HT1080 (cell line): ENCODE measurements around the gene ADAMTS12. TPM values are rescaled to one million over a fixed set of nuclear protein-coding genes. Genes with fewer than 3 reads are reported as not detected.

Experiments used
- DNase-seq: peaks from one replicate; pipeline ENCODE4 v3.0.0-alpha.2; 2015; ENCODE audit warnings: low read depth
- total RNA-seq: library from RNA; depleted of rRNA; stranded (reverse); fragments of >200 nt; shearing (Covaris generic); gene quantifications from 2 replicates; pipeline ENCODE4 v1.2.3, GENCODE V29; 2014

Gene ADAMTS12
- total RNA-seq, 1 experiment from 2014 or later: 0.10 TPM

DNA sequence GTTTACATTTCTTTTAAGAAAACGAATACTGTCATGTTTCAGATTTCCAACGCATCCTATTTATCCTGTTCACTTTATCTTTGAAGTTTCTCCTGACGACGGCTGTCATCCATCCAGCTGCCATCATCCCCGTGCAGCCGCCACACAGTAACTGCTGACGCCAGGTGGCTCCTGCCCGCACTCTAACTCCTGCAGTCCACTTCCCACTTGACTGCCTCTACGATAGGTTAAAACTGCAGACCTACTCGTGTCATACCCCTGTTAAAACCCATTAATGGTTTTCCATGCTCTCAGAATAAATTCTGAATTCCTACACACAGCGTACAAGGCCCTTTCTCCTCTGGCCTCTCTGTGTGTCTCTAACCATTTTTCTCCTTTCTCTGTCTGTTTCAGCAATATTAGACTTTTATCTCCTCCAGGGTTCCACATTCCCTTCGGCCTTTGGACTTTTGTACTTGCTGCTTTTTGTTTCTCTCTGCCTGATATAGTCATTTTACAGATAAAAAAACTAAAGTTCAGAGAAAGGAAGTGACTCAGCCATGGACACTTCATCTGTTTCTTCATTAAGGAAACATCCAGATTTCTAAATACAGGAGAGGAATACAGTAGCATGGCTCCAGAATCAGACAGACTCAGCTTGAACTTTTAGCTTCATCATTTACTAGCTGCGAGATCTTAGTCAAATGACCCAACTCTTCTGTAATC lies 84.9 kb downstream of the ADAMTS12 start:
- DNase-seq: peak; percentile 80

- no peak for DNase-seq
These were observed 90.5 kb downstream of the ADAMTS12 start for GRCh38 chr5:33801292-33801691.

DNA sequence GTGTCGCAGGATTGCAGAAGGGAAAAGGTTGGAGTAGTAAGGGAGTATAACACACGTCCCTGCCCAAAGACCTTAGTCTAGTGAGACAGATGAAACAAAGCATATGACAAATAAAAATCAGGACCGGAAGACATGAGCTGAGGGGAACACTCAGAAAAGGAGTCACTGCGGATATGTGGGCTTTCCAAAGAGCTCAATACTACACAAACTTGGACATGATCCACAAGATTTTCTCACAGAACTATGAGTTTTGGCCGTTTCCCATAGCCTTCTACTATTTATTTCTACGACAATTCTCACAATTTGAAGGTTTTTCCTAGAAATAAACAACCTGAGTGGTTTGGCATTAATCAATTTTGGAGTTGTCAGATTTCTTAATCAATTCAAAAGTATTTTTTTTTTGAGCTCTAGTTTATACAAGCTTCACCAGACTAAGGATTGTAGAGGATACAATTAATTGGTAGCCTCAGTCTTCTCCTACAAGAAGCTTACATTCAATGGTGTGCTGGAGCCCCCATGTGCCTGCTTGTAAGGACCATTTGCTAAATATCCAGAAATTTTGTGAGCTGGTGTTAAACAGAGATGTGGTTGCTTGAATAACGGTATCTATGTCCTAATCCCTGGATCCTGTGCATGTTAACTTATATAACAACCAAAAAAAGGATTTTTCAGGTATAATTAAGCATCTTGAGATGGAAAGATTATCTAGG lies 91.4 kb downstream of the ADAMTS12 start:
- no peak for DNase-seq

DNA sequence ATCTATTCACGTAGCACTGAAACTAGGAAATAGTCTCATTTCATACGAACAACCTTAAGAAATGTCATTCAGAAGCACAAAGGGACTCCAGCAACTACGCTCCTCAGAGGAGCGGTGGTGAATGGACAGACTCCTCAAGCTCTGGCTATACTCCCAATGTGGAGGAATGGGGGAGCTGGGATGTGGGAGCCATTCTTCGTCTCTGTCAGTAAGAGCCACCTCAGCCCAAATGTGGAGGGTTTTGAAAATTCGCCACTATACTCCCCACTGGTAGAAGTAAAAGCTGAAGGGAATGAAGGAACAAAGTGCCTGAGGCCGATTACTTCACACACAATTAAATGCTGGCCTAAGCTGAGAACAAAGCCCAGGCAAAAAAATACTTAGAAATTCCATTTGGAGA lies 96.3 kb downstream of the ADAMTS12 start:
- no peak for DNase-seq

- DNase-seq: peak; percentile 71
These were observed 97.1 kb downstream of the ADAMTS12 start for GRCh38 chr5:33794550-33795181.

DNA sequence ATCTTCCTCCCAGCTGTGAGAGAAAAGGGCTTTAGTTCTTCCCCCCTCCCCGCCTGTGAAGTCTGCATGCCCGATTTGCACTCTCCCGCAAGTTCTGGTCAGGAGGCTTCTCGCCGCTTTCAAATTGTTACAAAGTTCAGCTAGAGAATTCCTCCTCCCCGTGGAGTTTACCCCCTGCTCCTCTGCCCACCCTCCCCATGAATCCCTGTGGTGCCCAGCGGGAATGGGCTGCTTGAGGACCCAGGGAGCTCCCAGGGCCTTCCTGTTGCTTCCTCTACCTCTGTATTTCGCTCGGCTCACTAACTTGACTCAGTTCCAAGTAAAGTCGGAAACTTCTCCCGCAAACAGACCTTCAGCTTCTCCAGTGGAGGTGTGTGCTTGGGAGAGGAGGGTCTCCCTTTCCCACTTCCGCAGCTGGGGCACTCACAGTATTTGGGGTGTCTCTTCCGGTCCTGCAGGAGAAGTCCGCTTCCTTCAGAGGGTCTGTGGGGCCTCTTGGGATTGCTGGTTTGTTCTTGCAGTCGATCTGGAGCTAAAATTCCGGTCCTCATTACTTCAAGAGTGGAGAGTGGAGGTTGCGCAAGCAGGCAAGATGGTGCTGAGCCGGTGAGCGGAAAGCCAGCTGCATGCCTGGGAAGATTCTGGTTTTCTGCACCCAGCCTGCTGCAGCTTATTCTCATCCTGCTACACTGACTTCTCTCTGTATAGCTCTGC lies 97.8 kb downstream of the ADAMTS12 start:
- DNase-seq: no peak

GRCh38 chr5:33793276-33793675 lies 98.5 kb downstream of the ADAMTS12 start:
- no peak for DNase-seq

- no peak for DNase-seq
These were observed 99.2 kb downstream of the ADAMTS12 start for GRCh38 chr5:33792559-33792958.

- DNase-seq: no peak
These were observed 102.2 kb downstream of the ADAMTS12 start for GRCh38 chr5:33789567-33789957.

- peak; percentile 98 for DNase-seq
These were observed 102.7 kb downstream of the ADAMTS12 start for GRCh38 chr5:33788922-33789566.

GRCh38 chr5:33785571-33785970 lies 106.2 kb downstream of the ADAMTS12 start:
- DNase-seq: no peak

GRCh38 chr5:33781286-33781685 lies 110.5 kb downstream of the ADAMTS12 start:
- DNase-seq: peak; percentile 86

GRCh38 chr5:33776151-33776660 lies 115.6 kb downstream of the ADAMTS12 start:
- no peak for DNase-seq

GRCh38 chr5:33774341-33774740 lies 117.4 kb downstream of the ADAMTS12 start:
- DNase-seq: no peak

GRCh38 chr5:33772380-33772897 lies 119.4 kb downstream of the ADAMTS12 start:
- peak; percentile 64 for DNase-seq

- no peak for DNase-seq
These were observed 121.8 kb downstream of the ADAMTS12 start for GRCh38 chr5:33769968-33770367.

GRCh38 chr5:33769196-33769595 lies 122.6 kb downstream of the ADAMTS12 start:
- no peak for DNase-seq

- DNase-seq: no peak
These were observed 125.8 kb downstream of the ADAMTS12 start for GRCh38 chr5:33766023-33766422.

DNA sequence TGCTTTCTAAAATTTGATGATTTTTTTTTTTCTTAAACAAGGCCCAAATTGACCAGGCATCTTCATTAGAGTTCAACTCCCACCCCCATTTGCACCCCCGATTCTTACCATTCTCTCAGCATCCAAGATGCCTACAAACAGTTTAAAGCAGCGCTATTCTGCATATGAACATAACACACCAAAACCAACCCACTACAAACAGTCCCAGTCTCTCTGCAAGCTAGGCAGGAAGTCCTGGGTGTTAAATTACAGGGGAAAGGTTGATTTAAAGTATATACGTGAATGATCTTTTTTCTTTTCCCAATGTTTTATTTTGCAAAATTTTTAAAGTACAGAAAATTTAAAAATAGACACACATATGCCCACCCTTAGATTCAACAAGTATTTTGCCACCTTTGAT lies 127.0 kb downstream of the ADAMTS12 start:
- DNase-seq: no peak

DNA sequence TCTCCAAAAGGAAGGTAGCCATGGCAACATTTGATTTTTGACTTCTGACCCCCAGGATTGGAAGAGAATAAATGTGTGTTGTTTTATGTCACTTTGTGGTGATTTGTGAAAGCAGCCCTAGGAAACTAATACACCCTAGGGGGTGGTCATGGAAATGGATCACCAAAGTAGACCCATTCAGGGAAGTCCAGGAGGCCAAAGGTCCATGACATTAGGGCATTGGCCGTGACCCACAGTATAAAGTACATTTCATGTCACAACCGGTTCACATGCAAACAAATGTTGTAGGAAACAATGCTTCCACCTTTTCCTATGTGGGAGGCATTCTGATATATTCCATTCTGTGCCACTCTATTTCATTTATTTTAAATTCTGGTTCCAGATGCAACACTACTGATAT lies 128.4 kb downstream of the ADAMTS12 start:
- DNase-seq: no peak

- DNase-seq: no peak
These were observed 128.9 kb downstream of the ADAMTS12 start for GRCh38 chr5:33762859-33763258.
